HG02763 (cell line): Measurements from ENCODE around the gene SUCLG2.
"Not testable (repeated sequence)": the region's sequence is repeated elsewhere in the genome, so short reads cannot be mapped to it uniquely, and the experiment has no call there.

Experiments
- ATAC-seq: cut with Tn5 transposase; IDR thresholded peaks from one replicate; pipeline ENCODE4 v1.9.1; 2021; ENCODE audit warnings: mild to moderate bottlenecking, moderate library complexity; ENCODE audit not compliant: unreplicated experiment

SUCLG2 gene

GRCh38 chr3:67564008-67564407 lies 90.4 kb downstream of the SUCLG2 start:
- no peak for ATAC-seq

GRCh38 chr3:67561667-67562394 lies 92.6 kb downstream of the SUCLG2 start:
- ATAC-seq = no peak

- ATAC-seq = no peak
Measured at GRCh38 chr3:67561266-67561665, 93.1 kb downstream of the SUCLG2 start.

GRCh38 chr3:67559029-67559605 lies 95.3 kb downstream of the SUCLG2 start:
- ATAC-seq = no peak

- no peak for ATAC-seq
Measured at GRCh38 chr3:67558426-67558825, 96.0 kb downstream of the SUCLG2 start.

- no peak for ATAC-seq
Measured at GRCh38 chr3:67557848-67558355, 96.5 kb downstream of the SUCLG2 start.

GRCh38 chr3:67551361-67552016 lies 102.9 kb downstream of the SUCLG2 start:
- ATAC-seq = no peak

GRCh38 chr3:67550541-67550940 lies 103.9 kb downstream of the SUCLG2 start:
- ATAC-seq = no peak

- not testable (repeated sequence) for ATAC-seq
Measured at GRCh38 chr3:67542502-67543250, 111.7 kb downstream of the SUCLG2 start.

- ATAC-seq = no peak
Measured at GRCh38 chr3:67540198-67540894, 114.1 kb downstream of the SUCLG2 start.

- not testable (repeated sequence) for ATAC-seq
Measured at GRCh38 chr3:67537203-67537602, 117.2 kb downstream of the SUCLG2 start.

GRCh38 chr3:67535006-67535405 lies 119.4 kb downstream of the SUCLG2 start:
- ATAC-seq = no peak

- ATAC-seq = no peak
Measured at GRCh38 chr3:67534594-67534993, 119.8 kb downstream of the SUCLG2 start.

GRCh38 chr3:67531181-67532101 lies 123.0 kb downstream of the SUCLG2 start:
- ATAC-seq = no peak

GRCh38 chr3:67529915-67530314 lies 124.5 kb downstream of the SUCLG2 start:
- no peak for ATAC-seq

GRCh38 chr3:67529337-67529736 lies 125.1 kb downstream of the SUCLG2 start:
- ATAC-seq = no peak

GRCh38 chr3:67526246-67526645 lies 128.2 kb downstream of the SUCLG2 start:
- no peak for ATAC-seq

GRCh38 chr3:67524046-67524445 lies 130.4 kb downstream of the SUCLG2 start:
- no peak for ATAC-seq

- no peak for ATAC-seq
Measured at GRCh38 chr3:67522081-67522480, 132.3 kb downstream of the SUCLG2 start.
